Forelimb muscle (tissue), 1 donor: Measurements from ENCODE around the gene TLR6. TPM values are rescaled to one million over a fixed set of nuclear protein-coding genes. Genes with fewer than 3 reads are reported as not detected.
"Not testable (repeated sequence)": the region's sequence is repeated elsewhere in the genome, so short reads cannot be mapped to it uniquely, and the experiment has no call there.

Source experiments
- DNase-seq: peaks from one replicate; pipeline ENCODE4 v3.0.0-alpha.2; 2013; ENCODE audit warnings: low read depth
- polyA plus RNA-seq: library from polyadenylated mRNA; unstranded; fragments of 120-200 nt; gene quantifications from one replicate; pipeline ENCODE4 v1.2.1, GENCODE V29; 2013; ENCODE audit not compliant: insufficient read length

The TLR6 gene
- polyA plus RNA-seq, 1 donor, result 1.0 TPM

DNA sequence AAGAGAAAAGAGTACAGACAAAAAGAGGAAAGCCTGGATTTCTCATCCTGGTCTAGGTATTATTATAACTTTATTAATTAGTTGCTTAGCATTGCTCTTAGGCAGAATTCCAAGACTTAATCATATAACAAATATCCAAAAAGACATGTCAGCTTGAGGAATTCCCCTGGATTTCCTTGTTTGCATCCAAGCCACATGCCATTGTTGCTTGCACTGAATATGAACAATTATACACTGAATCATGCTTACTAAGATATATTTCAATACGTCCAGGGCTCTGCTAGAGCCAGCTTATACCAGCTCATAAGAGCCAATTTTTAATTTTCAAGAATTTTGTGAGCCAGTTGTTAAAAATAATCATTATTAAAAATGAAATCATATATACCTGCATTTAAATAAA is 68.3 kb downstream of the TLR6 start:
- DNase-seq, result no peak

DNA sequence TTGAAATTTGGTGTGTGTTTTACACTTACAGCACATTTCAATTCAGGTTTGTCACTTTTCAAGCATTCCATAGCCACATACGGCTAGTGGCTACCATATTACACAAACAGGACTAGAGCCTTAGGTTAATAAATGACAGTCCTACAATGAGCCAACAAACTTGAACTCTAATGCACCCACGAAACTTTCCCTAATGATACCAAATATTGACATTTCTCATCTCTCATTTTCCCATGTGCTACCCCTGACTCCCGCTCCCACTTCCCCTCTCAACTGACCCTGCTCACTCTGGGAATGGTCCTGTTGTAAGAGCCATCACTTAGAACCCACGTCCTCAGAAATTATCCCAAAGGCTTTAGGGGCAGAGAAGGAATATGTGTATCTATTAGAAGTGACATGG is 68.9 kb downstream of the TLR6 start:
- DNase-seq, result no peak

DNA sequence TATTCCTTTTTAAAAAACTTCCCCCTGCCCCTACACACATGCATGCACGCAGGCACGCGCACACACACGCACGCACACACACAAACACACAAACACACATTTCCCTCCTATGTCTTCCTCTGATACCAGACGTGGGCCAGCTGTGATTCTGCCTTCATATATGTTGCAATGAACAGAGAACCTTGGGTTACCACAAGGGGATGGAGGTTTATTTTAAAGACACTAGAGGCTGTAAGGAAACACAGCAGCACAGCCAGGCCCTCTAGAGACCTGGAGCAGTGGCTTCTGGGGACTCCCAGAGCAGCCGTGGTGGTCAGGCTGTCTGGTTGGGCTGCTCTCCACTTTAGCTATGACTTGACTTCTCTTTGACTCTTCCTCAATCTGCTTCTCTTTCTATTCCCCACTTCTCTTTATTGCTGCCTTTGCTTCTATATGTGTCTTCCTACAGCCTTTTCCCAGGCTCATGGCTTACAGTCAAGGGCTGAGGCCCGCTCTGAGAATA is 70.7 kb downstream of the TLR6 start:
- no peak for DNase-seq

DNA sequence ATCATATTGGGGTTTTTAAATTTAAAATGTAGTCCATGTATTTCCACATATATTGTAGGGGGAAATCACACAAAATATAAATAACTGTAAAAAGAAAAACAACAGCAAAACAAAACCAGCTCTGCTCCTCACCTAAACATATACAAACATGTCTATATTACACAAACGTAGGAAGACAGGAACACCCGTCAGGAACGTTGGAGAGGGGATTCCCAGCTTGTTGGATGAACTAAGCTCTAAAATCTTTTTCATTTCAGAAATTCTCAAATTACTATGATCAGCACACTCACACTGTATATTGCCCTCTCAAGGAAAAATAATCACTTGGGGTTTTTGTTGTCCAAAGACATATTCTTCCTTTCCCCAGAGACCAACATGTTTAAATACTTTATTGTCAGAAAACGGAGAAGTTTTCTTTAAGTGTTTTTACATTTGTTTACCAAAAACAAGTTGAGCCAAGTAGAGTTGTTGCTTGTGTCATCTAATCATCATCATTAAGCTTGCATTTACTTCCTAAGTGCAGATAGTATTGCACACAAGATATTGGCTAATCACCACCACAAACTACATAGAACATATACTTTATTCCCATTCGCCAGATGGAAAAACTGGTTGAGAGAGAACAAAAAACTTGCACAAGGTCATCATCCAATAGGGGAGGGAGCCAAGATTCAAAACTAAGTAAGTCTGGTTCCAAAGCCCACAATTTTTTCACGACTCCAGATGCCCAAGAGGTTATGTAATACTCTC is 71.4 kb downstream of the TLR6 start:
- no peak for DNase-seq

DNA sequence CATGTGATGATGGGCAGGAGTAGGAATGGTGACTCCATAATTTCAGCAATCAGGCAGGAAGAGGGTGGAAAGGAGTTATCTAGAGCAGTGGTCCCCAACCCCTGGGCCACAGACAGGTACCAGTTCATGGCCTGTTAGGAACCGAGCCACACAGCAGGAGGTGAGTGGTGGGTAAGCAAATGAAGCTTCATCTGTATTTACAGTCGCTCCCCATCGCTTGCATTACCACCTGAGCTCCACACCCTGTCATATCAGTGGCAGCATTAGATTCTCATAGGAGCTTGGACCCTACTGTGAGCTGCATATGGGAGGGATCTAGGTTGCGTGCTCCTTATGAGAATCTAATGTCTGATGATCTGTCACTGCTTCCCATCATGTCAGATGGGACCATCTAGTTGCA is 72.5 kb downstream of the TLR6 start:
- no peak for DNase-seq

DNA sequence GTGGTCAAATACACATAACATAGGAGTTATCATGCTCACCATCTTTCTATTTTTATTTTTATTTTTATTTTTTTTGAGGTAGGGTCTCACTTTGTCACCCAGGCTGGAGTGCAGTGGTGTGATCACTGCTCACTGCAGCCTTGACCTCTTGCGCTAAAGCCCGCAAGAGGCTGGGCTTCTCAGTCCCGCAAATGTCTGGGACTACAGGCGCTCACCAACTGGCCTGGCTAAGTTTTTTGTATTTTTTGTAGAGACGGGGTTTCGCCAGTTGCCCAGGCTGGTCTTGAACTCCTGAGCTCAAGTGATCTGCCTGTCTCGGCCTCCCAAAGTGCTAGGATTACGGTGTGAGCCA is 73.5 kb downstream of the TLR6 start:
- no peak for DNase-seq

DNA sequence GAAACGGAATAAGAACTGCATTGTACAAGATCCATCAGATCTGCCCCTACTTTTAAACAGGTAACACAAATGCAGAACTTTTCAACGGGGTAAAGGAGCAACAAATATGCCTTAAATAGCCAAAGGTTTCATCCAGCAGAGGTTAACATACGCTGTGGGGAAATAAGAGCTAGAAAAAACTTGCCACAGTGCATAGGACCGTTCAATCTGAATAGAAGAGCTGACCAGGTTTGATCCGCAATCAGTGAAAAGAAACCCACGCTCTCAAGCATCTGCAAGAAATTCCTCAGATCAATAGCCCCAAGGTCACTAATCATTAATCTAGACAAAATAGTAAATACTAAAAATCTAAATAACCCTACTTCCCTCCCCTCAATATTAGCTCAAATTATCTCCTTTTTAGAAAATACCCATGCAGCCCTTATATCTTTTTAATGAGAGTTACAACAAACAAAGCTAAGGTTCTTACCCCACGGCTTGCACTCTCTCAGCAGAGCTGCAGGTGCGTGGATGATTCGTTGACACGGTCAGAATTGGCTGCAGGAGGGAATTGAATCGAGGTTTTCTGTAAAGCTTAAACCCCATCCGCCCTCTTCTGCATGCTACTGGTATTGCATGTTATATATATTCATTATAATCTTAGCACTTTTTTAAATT is 74.0 kb downstream of the TLR6 start, which contains the start of gene TLR10:
TLR10 (minus strand) TSS at position 539 of the 657 bp plus-strand sequence. CDS start 7,400 bp downstream, outside the sequence.
- DNase-seq, result no peak

DNA sequence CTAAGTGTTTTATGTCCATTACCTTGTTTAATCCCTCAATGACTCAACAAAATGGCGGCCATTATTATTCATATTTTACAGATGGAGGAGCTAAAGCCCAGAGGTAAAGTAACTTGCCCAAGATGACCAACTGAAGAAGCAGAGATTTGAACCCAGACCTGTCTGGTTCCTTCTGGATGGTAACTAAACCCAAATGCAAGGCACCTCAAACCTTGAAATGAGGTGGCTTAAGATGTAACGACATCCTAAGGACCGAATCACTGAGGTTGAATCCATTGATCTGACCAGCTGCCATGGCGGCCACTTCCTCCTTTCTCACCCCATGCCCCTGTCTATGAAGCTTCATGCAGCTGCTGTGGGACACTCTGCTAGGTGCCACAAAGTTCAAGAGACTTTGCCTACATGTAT is 74.8 kb downstream of the TLR6 start:
- DNase-seq, result no peak

DNA sequence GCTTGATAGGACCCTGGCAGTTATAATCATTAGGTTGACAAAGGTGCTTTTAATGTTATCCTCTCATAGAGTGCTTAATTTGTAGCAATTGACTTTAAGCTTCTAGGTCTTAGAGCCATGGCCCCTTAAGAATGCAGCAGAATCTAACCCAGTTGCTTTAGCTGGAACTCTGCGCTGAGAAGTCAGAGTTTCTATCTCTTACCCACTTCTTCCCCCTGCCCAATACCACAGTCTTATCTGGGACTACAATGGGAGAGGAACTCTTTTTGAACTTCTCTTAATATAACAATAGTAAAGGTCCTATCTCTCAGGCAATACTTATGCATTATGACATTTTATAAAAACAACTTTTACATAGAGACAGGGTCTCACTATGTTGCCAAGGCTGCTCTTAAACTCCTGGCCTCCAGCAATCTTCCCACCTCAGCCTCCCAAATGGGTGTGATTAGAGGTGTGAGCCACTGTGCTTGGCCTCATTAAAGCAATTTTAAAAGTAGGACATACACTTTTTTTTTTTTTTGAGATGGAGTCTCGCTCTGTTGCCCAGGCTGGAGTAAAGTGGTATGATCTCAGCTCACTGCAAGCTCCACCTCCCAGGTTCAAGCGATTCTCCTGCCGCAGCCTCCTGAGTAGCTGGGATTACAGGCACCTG is 75.7 kb downstream of the TLR6 start:
- DNase-seq, result no peak

DNA sequence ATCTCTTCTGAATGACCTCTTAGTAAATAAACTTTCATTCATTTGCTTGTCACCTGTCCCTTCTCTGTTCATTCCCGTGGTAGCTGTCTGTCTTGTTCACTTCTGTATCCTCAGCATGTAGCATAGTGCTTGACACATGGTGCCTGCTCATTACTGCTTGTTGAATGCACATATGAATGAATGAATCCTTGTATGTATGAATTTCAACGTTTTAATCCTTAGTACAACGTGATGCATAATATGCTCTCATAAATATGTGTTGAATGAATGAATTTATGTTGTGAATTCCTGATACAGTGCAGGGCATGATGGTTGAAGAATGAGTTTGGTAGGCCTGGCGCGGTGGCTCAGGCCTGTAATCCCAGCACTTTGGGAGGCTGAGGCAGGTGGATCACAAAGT is 76.8 kb downstream of the TLR6 start:
- no peak for DNase-seq

DNA sequence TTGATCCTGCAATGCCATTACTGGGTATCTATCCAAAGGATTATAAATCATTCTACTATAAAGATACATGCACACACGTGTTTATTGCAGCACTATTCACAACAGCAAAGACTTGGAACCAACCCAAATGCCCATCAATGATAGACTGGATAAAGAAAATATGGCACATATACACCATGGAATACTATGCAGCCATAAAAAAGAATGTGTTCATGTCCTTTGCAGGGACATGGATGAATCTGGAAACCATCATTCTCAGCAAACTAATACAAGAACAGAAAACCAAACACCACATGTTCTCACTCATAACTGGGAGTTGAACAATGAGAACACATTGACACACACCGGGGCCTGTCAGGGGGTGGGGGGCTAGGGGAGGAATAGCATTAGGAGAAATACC is 78.7 kb downstream of the TLR6 start:
- not testable (repeated sequence) for DNase-seq

DNA sequence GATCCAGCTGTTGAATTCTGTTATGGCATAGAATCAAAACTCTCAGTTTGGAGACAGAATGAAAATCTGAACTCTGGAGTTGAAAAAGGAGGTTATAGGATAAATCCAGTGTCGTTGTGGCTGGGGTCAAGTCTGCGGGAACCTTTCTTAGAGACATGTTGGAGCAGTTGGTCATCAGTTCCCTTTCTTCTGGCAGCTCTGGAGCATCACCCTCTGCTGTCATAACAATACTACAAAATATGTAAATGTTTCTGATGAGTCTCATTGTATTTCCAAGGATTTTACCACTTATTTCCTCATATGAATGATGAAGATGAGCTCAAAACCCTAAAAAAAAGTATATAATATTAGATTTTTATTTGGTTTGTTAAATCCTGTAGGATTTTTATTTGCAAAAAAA is 81.3 kb downstream of the TLR6 start:
- DNase-seq, result no peak

DNA sequence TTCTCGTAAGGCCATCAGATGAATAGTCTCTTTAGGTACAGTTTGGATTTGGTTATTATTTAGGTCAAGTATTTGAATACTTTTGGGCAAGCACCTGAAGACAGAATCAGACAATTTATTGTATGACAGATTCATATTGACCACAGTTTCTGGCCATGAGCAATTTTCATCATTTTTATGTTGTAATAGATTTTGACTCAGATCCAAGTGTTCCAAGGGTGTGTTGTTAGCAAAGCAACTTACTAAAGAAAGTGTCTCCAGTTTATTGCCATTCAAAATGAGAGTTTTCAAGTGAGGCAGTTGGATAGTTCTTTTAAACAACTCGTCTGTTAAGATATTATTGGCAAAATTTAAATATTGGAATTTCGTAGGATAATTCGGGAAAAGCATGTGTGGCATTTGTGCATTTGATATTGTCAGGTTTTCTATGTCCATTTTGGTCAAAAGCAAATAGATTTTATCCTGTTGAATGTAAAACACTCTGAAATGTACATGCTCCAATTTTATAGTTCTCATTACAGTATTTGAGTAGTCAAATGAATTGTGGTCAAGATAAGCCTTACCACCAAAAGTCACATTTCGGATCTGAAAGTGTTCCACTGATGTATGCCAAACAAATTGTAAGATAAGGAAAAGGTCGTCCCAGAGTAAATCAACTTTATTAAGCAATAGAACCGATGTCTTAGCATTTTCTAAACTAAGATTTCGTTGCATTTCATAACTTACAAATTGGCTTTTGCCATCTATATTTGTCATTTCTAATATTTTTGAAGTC is 82.2 kb downstream of the TLR6 start:
- DNase-seq, result no peak

Other genes starting within 250 kb of the TLR6 start
- 28.2 TPM for gene KLF3, start 192.6 kb downstream of the TLR6 start, polyA plus RNA-seq
- gene TLR10, start 73.8 kb downstream of the TLR6 start, polyA plus RNA-seq, result 0.42 TPM
- gene TLR1, start 52.0 kb downstream of the TLR6 start, polyA plus RNA-seq, result 1.9 TPM
- 50.2 TPM for gene FAM114A1, start 11.0 kb upstream of the TLR6 start, polyA plus RNA-seq
- 0.18 TPM for gene TMEM156, start 175.6 kb upstream of the TLR6 start, polyA plus RNA-seq
- gene KLHL5, start 205.4 kb upstream of the TLR6 start, polyA plus RNA-seq, result 15.4 TPM